H9 (cell line): ENCODE data around the gene DNAI1. TPM values are rescaled to one million over a fixed set of nuclear protein-coding genes. Genes with fewer than 3 reads are reported as not detected.

Source experiments
- DNase-seq: peaks from one replicate; pipeline ENCODE4 v3.0.0-alpha.2; 2017
- H2AFZ ChIP-seq: one replicate; pipeline ENCODE4 v1.6.1; 2013; ENCODE audit warnings: mild to moderate bottlenecking, low read length, control low read depth, moderate library complexity
- H2AK5ac ChIP-seq: 2 replicates; pipeline ENCODE4 v1.6.1; 2013; ENCODE audit warnings: low read length, control low read depth, mixed read lengths; ENCODE audit not compliant: insufficient read length
- H2BK120ac ChIP-seq: one replicate; pipeline ENCODE4 v1.6.1; 2013; ENCODE audit warnings: low read depth, mild to moderate bottlenecking, low read length, control low read depth, inconsistent platforms; ENCODE audit not compliant: poor library complexity, severe bottlenecking
- H2BK12ac ChIP-seq: 2 replicates; pipeline ENCODE4 v1.6.1; 2013; ENCODE audit warnings: low read length, control low read depth, mixed read lengths, low read depth; ENCODE audit not compliant: insufficient read length
- H2BK15ac ChIP-seq: 2 replicates; pipeline ENCODE4 v1.6.1; 2013; ENCODE audit warnings: low read depth, low read length, control low read depth
- H2BK20ac ChIP-seq: one replicate; pipeline ENCODE4 v1.6.1; 2013; ENCODE audit warnings: low read depth, mild to moderate bottlenecking, low read length, control low read depth, inconsistent platforms; ENCODE audit not compliant: poor library complexity, severe bottlenecking
- H2BK5ac ChIP-seq: 2 replicates; pipeline ENCODE4 v1.6.1; 2013; ENCODE audit warnings: low read length, control low read depth, mixed read lengths; ENCODE audit not compliant: insufficient read length
- H3K14ac ChIP-seq: 2 replicates; pipeline ENCODE4 v1.6.1; 2013; ENCODE audit warnings: low read length, control low read depth; ENCODE audit not compliant: insufficient read depth
- H3K18ac ChIP-seq: 2 replicates; pipeline ENCODE4 v1.6.1; 2013; ENCODE audit warnings: low read depth, mild to moderate bottlenecking, mixed read lengths, low read length, control low read depth; ENCODE audit not compliant: insufficient read length
- H3K23ac ChIP-seq: 2 replicates; pipeline ENCODE4 v1.6.1; 2013; ENCODE audit warnings: low read length, control low read depth, mixed read lengths, low read depth; ENCODE audit not compliant: insufficient read length
- H3K23me2 ChIP-seq: 2 replicates; pipeline ENCODE4 v1.6.1; 2013; ENCODE audit warnings: low read depth, mild to moderate bottlenecking, mixed read lengths, low read length, control low read depth; ENCODE audit not compliant: insufficient read length, poor library complexity, severe bottlenecking
- H3K27ac ChIP-seq: 2 replicates; pipeline ENCODE4 v1.5.1; 2013; ENCODE audit warnings: low read length, control low read depth, mixed read lengths, low read depth; ENCODE audit not compliant: insufficient read length
- H3K27me3 ChIP-seq: 2 replicates; pipeline ENCODE4 v1.6.1; 2013; ENCODE audit warnings: low read length, control low read depth, inconsistent platforms; ENCODE audit not compliant: insufficient read depth
- H3K4ac ChIP-seq: 2 replicates; pipeline ENCODE4 v1.6.1; 2013; ENCODE audit warnings: low read depth, mild to moderate bottlenecking, control low read depth, inconsistent platforms, low read length, moderate library complexity
- H3K4me1 ChIP-seq: 2 replicates; pipeline ENCODE4 v1.6.1; 2013; ENCODE audit warnings: low read length, control low read depth, inconsistent platforms; ENCODE audit not compliant: insufficient read depth
- H3K4me2 ChIP-seq: 2 replicates; pipeline ENCODE4 v1.6.1; 2013; ENCODE audit warnings: low read length, control low read depth, mixed read lengths; ENCODE audit not compliant: insufficient read length, insufficient read depth
- H3K56ac ChIP-seq: 2 replicates; pipeline ENCODE4 v1.6.1; 2013; ENCODE audit warnings: low read depth, mild to moderate bottlenecking, mixed read lengths, low read length, control low read depth; ENCODE audit not compliant: insufficient read length
- H3K79me1 ChIP-seq: 2 replicates; pipeline ENCODE4 v1.6.1; 2013; ENCODE audit warnings: low read depth, mild to moderate bottlenecking, moderate library complexity, low read length, control low read depth, inconsistent platforms; ENCODE audit not compliant: insufficient read depth, poor library complexity, severe bottlenecking
- H3K79me2 ChIP-seq: 2 replicates; pipeline ENCODE4 v1.6.1; 2013; ENCODE audit warnings: low read length, control low read depth, inconsistent platforms; ENCODE audit not compliant: insufficient read depth
- H3K9ac ChIP-seq: 2 replicates; pipeline ENCODE4 v1.6.1; 2013; ENCODE audit warnings: low read length, control low read depth, mixed read lengths; ENCODE audit not compliant: insufficient read length; ENCODE audit errors: extremely low read depth
- H3K9me3 ChIP-seq: one replicate; pipeline ENCODE4 v1.6.1; 2013; ENCODE audit warnings: low read depth, low read length, inconsistent platforms; ENCODE audit not compliant: control insufficient read depth
- H3T11ph ChIP-seq: one replicate; pipeline ENCODE4 v1.6.1; 2013; ENCODE audit warnings: mild to moderate bottlenecking, low read length, control low read depth, inconsistent platforms
- H4K20me1 ChIP-seq: one replicate; pipeline ENCODE4 v1.6.1; 2013; ENCODE audit not compliant: control insufficient read depth, insufficient read length, insufficient read depth
- H4K5ac ChIP-seq: 2 replicates; pipeline ENCODE4 v1.6.1; 2013; ENCODE audit warnings: low read depth, mild to moderate bottlenecking, mixed read lengths, low read length, control low read depth; ENCODE audit not compliant: insufficient read length
- H4K8ac ChIP-seq: replicated peaks from 2 replicates; pipeline ENCODE4 v1.6.1; 2013; ENCODE audit warnings: low read length, control low read depth, mixed read lengths, low read depth; ENCODE audit not compliant: insufficient read length
- H4K91ac ChIP-seq: 2 replicates; pipeline ENCODE4 v1.6.1; 2013; ENCODE audit warnings: low read depth, mild to moderate bottlenecking, moderate library complexity, mixed read lengths, low read length, control low read depth; ENCODE audit not compliant: insufficient read length
- H3K27ac Mint-ChIP-seq, 3 experiments: 2 replicates in 2 of 3; 3 replicates in 1 of 3; pipeline ENCODE4 v1.8.0; 2020 to 2021; ENCODE audit warnings: mixed read lengths in 3 of 3, mild to moderate bottlenecking in 1 of 3, moderate library complexity in 1 of 3
- H3K27me3 Mint-ChIP-seq: 2 replicates; pipeline ENCODE4 v1.8.0; 2021; ENCODE audit warnings: low read depth, mild to moderate bottlenecking, moderate library complexity, mixed read lengths
- H3K36me3 Mint-ChIP-seq, 3 experiments: 2 replicates in 2 of 3; 3 replicates in 1 of 3; pipeline ENCODE4 v1.8.0; 2020 to 2021; ENCODE audit warnings: low read depth in 3 of 3, mixed read lengths in 3 of 3; ENCODE audit not compliant: insufficient read depth in 1 of 3
- H3K4me1 Mint-ChIP-seq, 2 experiments: 2 replicates each; pipeline ENCODE4 v1.8.0; 2020; ENCODE audit warnings: mixed read lengths in 2 of 2
- H3K4me3 Mint-ChIP-seq, 2 experiments: 2 replicates in 1 of 2; 3 replicates in 1 of 2; pipeline ENCODE4 v1.8.0; 2020 to 2021; ENCODE audit warnings: mild to moderate bottlenecking in 2 of 2, mixed read lengths in 2 of 2, moderate library complexity in 1 of 2
- H3K9me3 Mint-ChIP-seq, 2 experiments: 2 replicates in 1 of 2; 3 replicates in 1 of 2; pipeline ENCODE4 v1.8.0; 2020; ENCODE audit warnings: mild to moderate bottlenecking in 2 of 2, mixed read lengths in 2 of 2, moderate library complexity in 1 of 2
- WGBS: extraction: QIAGEN DNeasy Blood & Tissue Kit; methylation state at CpG from one replicate; pipeline ENCODE4 v1.1.7; 2013; ENCODE audit warnings: missing lambda C conversion rate, low lambda C conversion rate, mixed read lengths; ENCODE audit not compliant: insufficient read length; ENCODE audit errors: extremely low coverage; 5-methylcytosine and 5-hydroxymethylcytosine counted together
- total RNA-seq: library from RNA; stranded (reverse); gene quantifications from 2 replicates; pipeline ENCODE4 v1.2.1, GENCODE V29; 2021
- TF ChIP-seq, protein P1 (sequence below): fragments of 200-600 bp; sonication (generic); conservative IDR thresholded peaks from 3 replicates; pipeline ENCODE4 v1.8.0; 2021; ENCODE audit warnings: antibody characterized with exemption, mild to moderate bottlenecking

Gene DNAI1
- total RNA-seq, 1 experiment from 2014 or later, result 0.22 TPM

DNA sequence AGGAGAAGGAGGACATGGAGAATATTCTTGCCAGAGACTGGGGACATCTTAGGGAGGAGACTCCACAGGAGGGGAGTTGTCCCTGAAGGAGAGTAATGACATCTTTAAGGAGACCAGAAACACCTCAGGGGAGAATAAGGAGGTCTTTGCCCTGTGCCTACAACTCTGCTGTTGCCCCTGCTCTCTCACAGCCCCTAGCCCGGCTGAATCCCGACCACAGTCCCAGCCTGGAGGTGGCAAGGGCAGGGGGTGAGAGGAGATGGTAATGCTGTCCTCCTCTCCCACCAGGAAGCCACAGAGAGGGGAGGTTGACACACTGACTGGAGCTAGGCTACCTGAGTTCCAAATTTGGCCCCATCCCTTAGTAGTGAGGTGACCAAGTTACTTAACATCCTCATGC, 94.4 kb downstream of the DNAI1 start:
- H3K4me2 ChIP-seq, result no peak overlapping the region
- no peak overlapping the region for H2AK5ac ChIP-seq
- no peak overlapping the region for H4K91ac ChIP-seq
- no peak overlapping the region for H3K4ac ChIP-seq
- H3K18ac ChIP-seq, result no peak overlapping the region
- no peak overlapping the region for H2AFZ ChIP-seq
- no peaks in the 10 kb centered on the region for H3K79me1 ChIP-seq
- no peak overlapping the region; a peak in 1 of 5 replicates for H3K4me3 Mint-ChIP-seq
- H3K4me1 Mint-ChIP-seq, result peaks cover 17 to 30% of the 10 kb centered on the region in 2 experiments
- H3K4me1 ChIP-seq, result peaks cover 5% of the 10 kb centered on the region; the same call in 1 of the 2 replicates
- H3T11ph ChIP-seq, result no peak overlapping the region
- H3K9me3 Mint-ChIP-seq, result no peaks in the 10 kb centered on the region; a peak in 1 of 5 replicates
- no peak overlapping the region for H4K5ac ChIP-seq
- no peaks in the 10 kb centered on the region for H3K79me2 ChIP-seq
- H2BK5ac ChIP-seq, result no peak overlapping the region
- no peak overlapping the region for H3K23ac ChIP-seq
- H3K27me3 ChIP-seq, result no peaks in the 10 kb centered on the region
- H4K20me1 ChIP-seq, result no peaks in the 10 kb centered on the region
- no peaks in the 10 kb centered on the region for H3K23me2 ChIP-seq
- H3K9ac ChIP-seq, result no peak overlapping the region
- H2BK120ac ChIP-seq, result no peak overlapping the region
- no peak overlapping the region for H3K14ac ChIP-seq
- TF ChIP-seq, protein P1, sequence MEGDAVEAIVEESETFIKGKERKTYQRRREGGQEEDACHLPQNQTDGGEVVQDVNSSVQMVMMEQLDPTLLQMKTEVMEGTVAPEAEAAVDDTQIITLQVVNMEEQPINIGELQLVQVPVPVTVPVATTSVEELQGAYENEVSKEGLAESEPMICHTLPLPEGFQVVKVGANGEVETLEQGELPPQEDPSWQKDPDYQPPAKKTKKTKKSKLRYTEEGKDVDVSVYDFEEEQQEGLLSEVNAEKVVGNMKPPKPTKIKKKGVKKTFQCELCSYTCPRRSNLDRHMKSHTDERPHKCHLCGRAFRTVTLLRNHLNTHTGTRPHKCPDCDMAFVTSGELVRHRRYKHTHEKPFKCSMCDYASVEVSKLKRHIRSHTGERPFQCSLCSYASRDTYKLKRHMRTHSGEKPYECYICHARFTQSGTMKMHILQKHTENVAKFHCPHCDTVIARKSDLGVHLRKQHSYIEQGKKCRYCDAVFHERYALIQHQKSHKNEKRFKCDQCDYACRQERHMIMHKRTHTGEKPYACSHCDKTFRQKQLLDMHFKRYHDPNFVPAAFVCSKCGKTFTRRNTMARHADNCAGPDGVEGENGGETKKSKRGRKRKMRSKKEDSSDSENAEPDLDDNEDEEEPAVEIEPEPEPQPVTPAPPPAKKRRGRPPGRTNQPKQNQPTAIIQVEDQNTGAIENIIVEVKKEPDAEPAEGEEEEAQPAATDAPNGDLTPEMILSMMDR, result no peak
- H3K36me3 Mint-ChIP-seq, result no peaks in the 10 kb centered on the region
- H3K56ac ChIP-seq, result no peak overlapping the region
- H2BK12ac ChIP-seq, result no peak overlapping the region
- peaks cover 9% of the 10 kb centered on the region for H3K27me3 Mint-ChIP-seq
- no peak overlapping the region for H2BK20ac ChIP-seq
- no peak overlapping the region for H4K8ac ChIP-seq
- no peak overlapping the region; a peak in 1 of 7 replicates for H3K27ac Mint-ChIP-seq
- DNase-seq, result no peak
- no peak overlapping the region for H3K27ac ChIP-seq
- H3K9me3 ChIP-seq, result no peaks in the 10 kb centered on the region
- WGBS, result no CpG with 5 or more reads among the region's 2 CpGs
- no peak overlapping the region for H2BK15ac ChIP-seq
